ENCODE results near the gene SLC46A3. TPM values are rescaled to one million over a fixed set of nuclear protein-coding genes. Genes with fewer than 3 reads are reported as not detected.

Gene SLC46A3
- total and polyA plus RNA-seq, 2 of the 13 experiments (the other 11 are each of a cell fraction or from before 2014, with no cell fraction given) = not detected

DNA sequence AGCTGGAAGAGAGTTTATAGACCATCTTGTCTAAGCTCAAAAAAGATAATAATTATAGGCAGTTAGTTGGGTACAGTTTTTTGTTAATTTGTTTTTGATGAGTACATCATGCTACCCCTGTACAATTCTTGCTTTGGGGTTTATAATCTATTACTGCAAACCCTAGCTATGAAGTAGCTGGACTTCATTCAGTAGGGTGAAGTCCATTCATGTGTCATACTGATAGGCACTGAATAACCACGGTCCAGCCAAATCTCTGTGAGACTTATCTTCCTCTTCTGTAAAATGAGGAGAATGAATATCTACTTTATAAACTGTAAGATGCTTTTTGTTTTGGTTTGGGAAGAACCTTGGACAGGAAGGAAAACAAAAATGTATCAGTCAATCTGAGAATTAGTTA lies 19.5 kb downstream of the SLC46A3 start:
- ATAC-seq = no peak
- Histone ChIP-seq H3K4me2 (ENCODE audit: low read depth, low read length) (no peak overlapping the region), H3K27ac (ENCODE audit: extremely low read length, insufficient read depth, low read length) (no peak overlapping the region), H3K27me3 (ENCODE audit: control insufficient read depth in 1 of 2, insufficient read depth in 2 of 2, low read length in 2 of 2) (no peaks in the 10 kb centered on the region; a peak in 1 of 5 replicates), H3K9ac (ENCODE audit: insufficient read depth, low read depth, low read length) (no peak overlapping the region), H3K36me3 (replicated peaks in 1 of 2; ENCODE audit: control insufficient read depth in 1 of 2, insufficient read depth in 2 of 2, low read length in 2 of 2) (no peaks in the 10 kb centered on the region), H2AFZ (ENCODE audit: low read length) (no peak overlapping the region), H3K9me3 (ENCODE audit: low read length) (no peaks in the 10 kb centered on the region), H4K20me1 (ENCODE audit: insufficient read depth, low read length) (no peaks in the 10 kb centered on the region), H3K4me1 (ENCODE audit: insufficient read depth, low read length) (peaks cover 2% of the 10 kb centered on the region; the same call in 1 of the 2 replicates), H3K79me2 (ENCODE audit: insufficient read depth, low read length) (no peaks in the 10 kb centered on the region), H3K4me3 (replicated peaks in 1 of 3; ENCODE audit: insufficient read depth in 1 of 3, low read depth in 2 of 3, low read length in 3 of 3) (no peak overlapping the region)
- FAIRE-seq = no peak
- intact Hi-C loops (cut with micrococcal nuclease; ENCODE audit: unreplicated experiment) = no loop called here
- in situ Hi-C loops (cut with HindIII; ENCODE audit: extremely low pct_ligation_motif_present, low pct_unique_long_range_greater_than_20kb) = no loop called here
- DNase-seq (ENCODE audit: low spot score) = no peak
- 0% methylated on average over 1 of the region's 1 CpG for WGBS (ENCODE audit: low lambda C conversion rate)
- CTCF ChIA-PET (ENCODE audit: low intra/inter-chr PET ratio, low total read pairs) = no interaction called here
- POLR2A ChIA-PET = no interaction called here
- TF ChIP-seq ZNF333 (CRISPR knock-in tag; IDR thresholded peaks at IDR 0.05; ENCODE audit: borderline replicate concordance) (no peak), PPARG (CRISPR knock-in tag; conservative IDR thresholded peaks at IDR 0.05) (no peak), ARNT (IDR thresholded peaks at IDR 0.05) (no peak), RFX5 (IDR thresholded peaks at IDR 0.05; ENCODE audit: low read depth, low read length) (no peak), SYNCRIP (IDR thresholded peaks at IDR 0.05; ENCODE audit: insufficient read depth, low read depth, low read length) (no peak), THYN1 (CRISPR knock-in tag; IDR thresholded peaks at IDR 0.05; ENCODE audit: borderline replicate concordance, low read depth) (no peak), MBNL3 (CRISPR knock-in tag; conservative IDR thresholded peaks at IDR 0.05) (no peak), TFAP4 (IDR thresholded peaks at IDR 0.05; ENCODE audit: borderline replicate concordance, low read depth) (no peak), ZNF562 (CRISPR knock-in tag; IDR thresholded peaks at IDR 0.05; ENCODE audit: borderline replicate concordance) (no peak), TOPORS (CRISPR knock-in tag; IDR thresholded peaks at IDR 0.05) (no peak), RCOR2 (CRISPR knock-in tag; IDR thresholded peaks at IDR 0.05) (no peak), ZBTB38 (CRISPR knock-in tag; IDR thresholded peaks at IDR 0.05) (no peak), RFXAP (CRISPR knock-in tag; IDR thresholded peaks at IDR 0.05; ENCODE audit: borderline replicate concordance) (no peak), SNAPC2 (CRISPR knock-in tag; IDR thresholded peaks at IDR 0.05) (no peak), STAT5B (CRISPR knock-in tag; IDR thresholded peaks at IDR 0.05) (no peak), NR3C1 (CRISPR knock-in tag; IDR thresholded peaks at IDR 0.05) (no peak), ZFP90 (CRISPR knock-in tag; IDR thresholded peaks at IDR 0.05; ENCODE audit: borderline replicate concordance) (no peak), RFX3 (CRISPR knock-in tag; IDR thresholded peaks at IDR 0.05) (no peak), ZNF530 (CRISPR knock-in tag; IDR thresholded peaks at IDR 0.05; ENCODE audit: low read depth) (no peak)
- TF ChIP-seq, protein P1, sequence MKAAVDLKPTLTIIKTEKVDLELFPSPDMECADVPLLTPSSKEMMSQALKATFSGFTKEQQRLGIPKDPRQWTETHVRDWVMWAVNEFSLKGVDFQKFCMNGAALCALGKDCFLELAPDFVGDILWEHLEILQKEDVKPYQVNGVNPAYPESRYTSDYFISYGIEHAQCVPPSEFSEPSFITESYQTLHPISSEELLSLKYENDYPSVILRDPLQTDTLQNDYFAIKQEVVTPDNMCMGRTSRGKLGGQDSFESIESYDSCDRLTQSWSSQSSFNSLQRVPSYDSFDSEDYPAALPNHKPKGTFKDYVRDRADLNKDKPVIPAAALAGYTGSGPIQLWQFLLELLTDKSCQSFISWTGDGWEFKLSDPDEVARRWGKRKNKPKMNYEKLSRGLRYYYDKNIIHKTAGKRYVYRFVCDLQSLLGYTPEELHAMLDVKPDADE (CRISPR knock-in tag; IDR thresholded peaks at IDR 0.05) = no peak
- no TSS peak for BruUV-seq (replicated peaks)
